Osteoblast (primary cell): ENCODE data around the gene MMS22L. TPM values are rescaled to one million over a fixed set of nuclear protein-coding genes. Genes with fewer than 3 reads are reported as not detected.
A peak's percentile ranks its signal among the peaks of the same experiment; 100 is the strongest.

ENCODE experiments used
- DNase-seq: peaks from one replicate; pipeline ENCODE4 v3.0.0; 2011; ENCODE audit warnings: low spot score, mixed read lengths; ENCODE audit not compliant: insufficient read length; ENCODE audit errors: missing footprints
- H2AFZ ChIP-seq: 2 replicates; pipeline ENCODE4 v1.6.0; 2011; ENCODE audit warnings: mild to moderate bottlenecking, low read length
- H3K27ac ChIP-seq: 2 replicates; pipeline ENCODE4 v1.5.1; 2011; ENCODE audit warnings: mild to moderate bottlenecking, low read depth, low read length, moderate library complexity
- H3K27me3 ChIP-seq: 2 replicates; pipeline ENCODE4 v1.6.0; 2012; ENCODE audit warnings: mild to moderate bottlenecking, control low read depth, inconsistent platforms, low read length, moderate library complexity; ENCODE audit not compliant: insufficient read depth
- H3K36me3 ChIP-seq: 2 replicates; pipeline ENCODE4 v1.5.1; 2011; ENCODE audit warnings: mild to moderate bottlenecking, low read length, control low read depth, moderate library complexity; ENCODE audit not compliant: insufficient read depth
- H3K4me1 ChIP-seq: 2 replicates; pipeline ENCODE4 v1.5.1; 2011; ENCODE audit warnings: mild to moderate bottlenecking, low read length, control low read depth, moderate library complexity; ENCODE audit not compliant: insufficient read depth
- H3K4me2 ChIP-seq: 2 replicates; pipeline ENCODE4 v1.6.0; 2011; ENCODE audit warnings: mild to moderate bottlenecking, low read length; ENCODE audit not compliant: insufficient read depth
- H3K4me3 ChIP-seq: fragments of 200-600 bp; sonication (generic); 3 replicates; pipeline ENCODE4 v1.5.1; 2012; ENCODE audit warnings: mild to moderate bottlenecking, low read length, inconsistent platforms; ENCODE audit not compliant: insufficient read depth
- H3K79me2 ChIP-seq: 2 replicates; pipeline ENCODE4 v1.6.0; 2012; ENCODE audit warnings: mild to moderate bottlenecking, low read length, control low read depth, inconsistent platforms; ENCODE audit not compliant: insufficient read depth
- H3K9me3 ChIP-seq: 2 replicates; pipeline ENCODE4 v1.5.1; 2011; ENCODE audit warnings: low read depth, low read length, control low read depth
- H4K20me1 ChIP-seq: 2 replicates; pipeline ENCODE4 v1.6.0; 2012; ENCODE audit warnings: mild to moderate bottlenecking, low read length, control low read depth; ENCODE audit not compliant: insufficient read depth
- total RNA-seq: library from RNA; depleted of rRNA; stranded (reverse); fragments of >200 nt; gene quantifications from 2 replicates; pipeline ENCODE4 v1.2.3, GENCODE V29; 2012
- TF ChIP-seq, protein P1 (sequence below): IDR thresholded peaks from 2 replicates; pipeline ENCODE4 v1.5.1; 2011; ENCODE audit warnings: mild to moderate bottlenecking, low read depth, low read length, moderate library complexity; ENCODE audit errors: extremely low read depth

The MMS22L gene, protein sequence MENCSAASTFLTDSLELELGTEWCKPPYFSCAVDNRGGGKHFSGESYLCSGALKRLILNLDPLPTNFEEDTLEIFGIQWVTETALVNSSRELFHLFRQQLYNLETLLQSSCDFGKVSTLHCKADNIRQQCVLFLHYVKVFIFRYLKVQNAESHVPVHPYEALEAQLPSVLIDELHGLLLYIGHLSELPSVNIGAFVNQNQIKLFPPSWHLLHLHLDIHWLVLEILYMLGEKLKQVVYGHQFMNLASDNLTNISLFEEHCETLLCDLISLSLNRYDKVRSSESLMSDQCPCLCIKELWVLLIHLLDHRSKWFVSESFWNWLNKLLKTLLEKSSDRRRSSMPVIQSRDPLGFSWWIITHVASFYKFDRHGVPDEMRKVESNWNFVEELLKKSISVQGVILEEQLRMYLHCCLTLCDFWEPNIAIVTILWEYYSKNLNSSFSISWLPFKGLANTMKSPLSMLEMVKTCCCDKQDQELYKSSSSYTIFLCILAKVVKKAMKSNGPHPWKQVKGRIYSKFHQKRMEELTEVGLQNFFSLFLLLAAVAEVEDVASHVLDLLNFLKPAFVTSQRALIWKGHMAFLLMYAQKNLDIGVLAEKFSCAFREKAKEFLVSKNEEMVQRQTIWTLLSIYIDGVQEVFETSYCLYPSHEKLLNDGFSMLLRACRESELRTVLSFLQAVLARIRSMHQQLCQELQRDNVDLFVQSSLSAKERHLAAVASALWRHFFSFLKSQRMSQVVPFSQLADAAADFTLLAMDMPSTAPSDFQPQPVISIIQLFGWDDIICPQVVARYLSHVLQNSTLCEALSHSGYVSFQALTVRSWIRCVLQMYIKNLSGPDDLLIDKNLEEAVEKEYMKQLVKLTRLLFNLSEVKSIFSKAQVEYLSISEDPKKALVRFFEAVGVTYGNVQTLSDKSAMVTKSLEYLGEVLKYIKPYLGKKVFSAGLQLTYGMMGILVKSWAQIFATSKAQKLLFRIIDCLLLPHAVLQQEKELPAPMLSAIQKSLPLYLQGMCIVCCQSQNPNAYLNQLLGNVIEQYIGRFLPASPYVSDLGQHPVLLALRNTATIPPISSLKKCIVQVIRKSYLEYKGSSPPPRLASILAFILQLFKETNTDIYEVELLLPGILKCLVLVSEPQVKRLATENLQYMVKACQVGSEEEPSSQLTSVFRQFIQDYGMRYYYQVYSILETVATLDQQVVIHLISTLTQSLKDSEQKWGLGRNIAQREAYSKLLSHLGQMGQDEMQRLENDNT
- total RNA-seq = 10.3 and 11.9 TPM in 2 replicates

DNA sequence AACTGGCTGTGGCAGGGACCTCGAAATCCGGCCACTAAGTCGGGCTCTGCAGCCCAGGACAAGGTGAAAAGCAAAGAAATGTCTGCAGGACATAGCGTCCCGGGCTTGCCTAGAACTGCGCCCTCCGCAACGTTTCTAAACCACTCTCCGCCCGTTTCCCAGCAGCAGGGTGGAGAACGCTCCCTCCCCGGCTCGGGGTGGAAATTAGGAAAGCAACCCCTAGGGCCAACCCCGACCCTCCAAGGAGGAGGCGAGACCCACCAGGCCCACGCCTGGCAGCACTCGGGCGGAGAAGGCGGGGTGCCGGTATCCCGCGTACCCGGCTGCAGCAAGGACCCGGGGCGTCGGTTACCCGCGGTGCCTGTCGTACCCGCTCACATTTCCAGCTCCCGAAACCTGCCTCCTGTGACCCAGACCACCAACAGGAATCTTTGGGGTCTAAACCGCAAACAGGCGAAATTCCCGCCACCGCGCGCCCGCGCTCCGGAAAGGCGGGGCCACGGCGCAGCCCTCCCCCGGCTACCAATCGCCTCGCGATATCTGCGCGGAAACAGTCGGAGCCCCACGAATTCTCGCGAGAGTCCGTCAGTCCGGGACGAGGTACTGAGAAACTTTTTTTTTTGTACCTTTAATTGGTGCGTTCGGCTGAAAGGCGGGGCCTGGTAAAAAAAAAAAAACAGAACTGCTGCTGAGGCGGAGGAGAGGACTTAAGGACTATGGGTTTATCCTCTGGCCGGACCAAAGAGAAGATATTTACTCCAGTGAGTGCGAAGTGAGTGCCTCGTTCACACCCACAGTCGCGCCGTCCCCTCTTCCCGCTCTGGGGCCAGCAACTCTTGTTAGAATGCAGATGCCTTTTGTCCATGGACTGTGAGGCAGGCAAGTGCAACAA lies at the start of gene MMS22L:
TSS of gene MMS22L (minus strand) at position 491 of the 892 bp plus-strand sequence. CDS start 739 bp downstream, outside the sequence.
- DNase-seq = peak; percentile 88
- peaks cover 18% of the 10 kb centered on the region for H3K79me2 ChIP-seq
- peaks cover 2% of the 10 kb centered on the region for H3K36me3 ChIP-seq
- no peaks in the 10 kb centered on the region for H3K9me3 ChIP-seq
- H2AFZ ChIP-seq = peak within 1 kb of the TSS; percentile 99
- H3K4me2 ChIP-seq = peak within 1 kb of the TSS; percentile 90
- TF ChIP-seq, protein P1, sequence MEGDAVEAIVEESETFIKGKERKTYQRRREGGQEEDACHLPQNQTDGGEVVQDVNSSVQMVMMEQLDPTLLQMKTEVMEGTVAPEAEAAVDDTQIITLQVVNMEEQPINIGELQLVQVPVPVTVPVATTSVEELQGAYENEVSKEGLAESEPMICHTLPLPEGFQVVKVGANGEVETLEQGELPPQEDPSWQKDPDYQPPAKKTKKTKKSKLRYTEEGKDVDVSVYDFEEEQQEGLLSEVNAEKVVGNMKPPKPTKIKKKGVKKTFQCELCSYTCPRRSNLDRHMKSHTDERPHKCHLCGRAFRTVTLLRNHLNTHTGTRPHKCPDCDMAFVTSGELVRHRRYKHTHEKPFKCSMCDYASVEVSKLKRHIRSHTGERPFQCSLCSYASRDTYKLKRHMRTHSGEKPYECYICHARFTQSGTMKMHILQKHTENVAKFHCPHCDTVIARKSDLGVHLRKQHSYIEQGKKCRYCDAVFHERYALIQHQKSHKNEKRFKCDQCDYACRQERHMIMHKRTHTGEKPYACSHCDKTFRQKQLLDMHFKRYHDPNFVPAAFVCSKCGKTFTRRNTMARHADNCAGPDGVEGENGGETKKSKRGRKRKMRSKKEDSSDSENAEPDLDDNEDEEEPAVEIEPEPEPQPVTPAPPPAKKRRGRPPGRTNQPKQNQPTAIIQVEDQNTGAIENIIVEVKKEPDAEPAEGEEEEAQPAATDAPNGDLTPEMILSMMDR = no peak
- peak within 1 kb of the TSS; percentile 77 for H3K27ac ChIP-seq
- H3K4me1 ChIP-seq = peaks cover 4% of the 10 kb centered on the region
- H4K20me1 ChIP-seq = no peaks in the 10 kb centered on the region
- H3K27me3 ChIP-seq = no peaks in the 10 kb centered on the region
- H3K4me3 ChIP-seq = peak within 1 kb of the TSS; percentile 98

DNA sequence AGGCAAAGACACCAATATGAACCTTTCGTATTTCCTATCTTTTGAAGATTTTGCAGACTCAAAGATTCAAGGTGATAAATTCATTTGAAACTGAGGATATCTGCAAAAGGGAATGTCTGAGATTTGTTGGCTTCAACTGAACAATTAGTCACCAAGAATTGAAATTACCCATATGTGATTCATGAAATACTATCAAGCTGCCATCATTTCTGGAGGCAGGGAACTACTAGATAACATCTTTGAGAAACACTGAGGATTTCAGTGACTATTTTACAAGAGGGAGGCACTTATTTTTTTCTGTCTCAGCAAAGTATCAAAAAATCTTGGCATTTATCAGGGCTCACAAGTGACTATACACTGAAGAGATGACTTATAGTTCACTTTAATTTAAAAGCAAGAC lies 39.8 kb upstream of the MMS22L start:
- H3K4me2 ChIP-seq = peak overlapping the region; percentile 51
- TF ChIP-seq, protein P1 = no peak
- H3K79me2 ChIP-seq = no peaks in the 10 kb centered on the region
- H3K36me3 ChIP-seq = no peaks in the 10 kb centered on the region
- no peak overlapping the region for H2AFZ ChIP-seq
- DNase-seq = no peak
- no peaks in the 10 kb centered on the region for H4K20me1 ChIP-seq
- no peak overlapping the region for H3K4me3 ChIP-seq
- no peak overlapping the region for H3K27ac ChIP-seq
- H3K27me3 ChIP-seq = no peaks in the 10 kb centered on the region
- peaks cover 11% of the 10 kb centered on the region for H3K4me1 ChIP-seq
- no peaks in the 10 kb centered on the region for H3K9me3 ChIP-seq

DNA sequence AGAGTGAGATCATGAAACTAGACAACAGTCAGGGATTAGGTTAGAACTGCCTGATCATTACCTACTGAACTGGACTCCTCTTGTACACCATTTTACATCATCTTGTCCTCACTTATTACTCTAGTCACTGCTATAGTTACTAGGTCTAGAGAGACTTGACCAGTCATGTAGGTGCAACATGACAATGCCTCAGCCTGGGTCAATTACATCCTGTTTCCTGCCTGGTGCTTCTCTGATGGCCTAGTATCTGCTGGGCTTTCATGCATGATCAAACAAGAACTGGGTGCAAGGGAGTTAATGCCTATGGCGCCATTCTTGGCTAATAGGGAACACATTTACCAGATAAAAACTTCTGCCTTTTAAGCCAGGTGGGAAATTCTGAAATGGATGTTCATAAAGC lies 39.2 kb upstream of the MMS22L start:
- peak overlapping the region; percentile 51 for H3K4me2 ChIP-seq

More for the DNA sequence above, 39.2 kb upstream of the MMS22L start:
- H2AFZ ChIP-seq = no peak overlapping the region
- H3K4me1 ChIP-seq = peaks cover 11% of the 10 kb centered on the region
- no peaks in the 10 kb centered on the region for H3K9me3 ChIP-seq
- no peaks in the 10 kb centered on the region for H3K36me3 ChIP-seq
- TF ChIP-seq, protein P1 = no peak
- no peaks in the 10 kb centered on the region for H3K79me2 ChIP-seq
- H3K4me3 ChIP-seq = no peak overlapping the region
- H4K20me1 ChIP-seq = no peaks in the 10 kb centered on the region
- DNase-seq = no peak
- no peak overlapping the region for H3K27ac ChIP-seq
- H3K27me3 ChIP-seq = no peaks in the 10 kb centered on the region
